K562 (cell line): ENCODE data around the gene LYPD6B.

Experiments
- CTCF ChIP-seq, 3 experiments: IDR thresholded peaks in 2 of 3; conservative IDR thresholded peaks in 1 of 3; 2 replicates each; pipeline ENCODE4 v1.5.1; 2011 to 2012; ENCODE audit warnings: low read length in 3 of 3, mild to moderate bottlenecking in 3 of 3, control low read depth in 2 of 3, improper control_type of control experiment in 1 of 3, inconsistent platforms in 1 of 3, low read depth in 1 of 3, mixed read lengths in 1 of 3, moderate library complexity in 1 of 3; ENCODE audit not compliant: insufficient read depth in 2 of 3
- STAG1 ChIP-seq: sonication (generic); formaldehyde crosslinking; IDR thresholded peaks from 2 replicates; pipeline ENCODE4 v1.5.0; 2020; ENCODE audit warnings: missing genetic modification reagents, borderline replicate concordance
- TGIF2 ChIP-seq: sonication (generic); formaldehyde crosslinking; IDR thresholded peaks from 2 replicates; pipeline ENCODE4 v1.8.1; 2022; ENCODE audit warnings: mild to moderate bottlenecking, missing genetic modification reagents, moderate library complexity

- TF ChIP-seq CTCF (IDR thresholded peaks at IDR 0.05 in 2 of 3, conservative IDR thresholded peaks at IDR 0.05 in 1 of 3; ENCODE audit: insufficient read depth in 2 of 3, low read depth in 1 of 3, low read length in 3 of 3) (no peak), STAG1 (no peak), TGIF2 (no peak)
Observed at GRCh38 chr2:149047118-149047517, 8.6 kb downstream of the LYPD6B start.
